ENCODE data around the gene RBM19. TPM values are rescaled to one million over a fixed set of nuclear protein-coding genes. Genes with fewer than 3 reads are reported as not detected.

The RBM19 gene
- total RNA-seq, 1 experiment from 2014 or later, result 35.7 TPM

DNA sequence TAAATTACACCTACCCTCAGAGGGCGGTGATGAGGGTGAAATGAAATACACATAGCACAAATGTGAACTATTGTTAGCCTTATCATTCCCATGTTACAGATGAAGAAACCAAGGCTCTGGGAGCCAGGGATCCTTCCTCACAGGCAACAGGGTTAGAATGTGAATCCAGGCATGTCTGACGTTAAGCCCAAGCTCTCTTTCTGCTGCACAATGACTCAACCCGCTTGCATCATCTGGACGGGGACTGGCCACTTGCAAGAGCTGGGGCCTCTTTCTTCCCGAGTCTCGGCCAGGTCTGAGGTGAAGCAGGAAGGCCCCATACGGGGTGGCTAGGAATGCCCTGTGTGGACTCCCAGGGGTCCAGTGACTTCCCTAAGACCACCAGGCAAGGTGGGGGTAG is 105.2 kb downstream of the RBM19 start:
- CTCF ChIA-PET, result no interaction called here
- POLR2A ChIA-PET, result no interaction called here
- no peaks in the 10 kb centered on the region for H3K9me3 Mint-ChIP-seq (ENCODE audit: unreplicated experiment)
- no peaks in the 10 kb centered on the region for H3K4me1 Mint-ChIP-seq (ENCODE audit: low read depth, unreplicated experiment)
- Histone ChIP-seq H3K9me3 (no peaks in the 10 kb centered on the region), H3K27me3 (replicated peaks; ENCODE audit: control insufficient read depth, insufficient read depth, low read length) (no peaks in the 10 kb centered on the region), H3K4me1 (no peaks in the 10 kb centered on the region), H3K36me3 (ENCODE audit: control insufficient read depth, insufficient read depth, low read length) (peaks cover 1% of the 10 kb centered on the region; the same call in 1 of the 2 replicates), H3K4me3 (ENCODE audit: low read depth, low read length) (no peak overlapping the region)
- peak in 1 of 2 experiments; percentile 20 for DNase-seq
- TF ChIP-seq, protein P1, sequence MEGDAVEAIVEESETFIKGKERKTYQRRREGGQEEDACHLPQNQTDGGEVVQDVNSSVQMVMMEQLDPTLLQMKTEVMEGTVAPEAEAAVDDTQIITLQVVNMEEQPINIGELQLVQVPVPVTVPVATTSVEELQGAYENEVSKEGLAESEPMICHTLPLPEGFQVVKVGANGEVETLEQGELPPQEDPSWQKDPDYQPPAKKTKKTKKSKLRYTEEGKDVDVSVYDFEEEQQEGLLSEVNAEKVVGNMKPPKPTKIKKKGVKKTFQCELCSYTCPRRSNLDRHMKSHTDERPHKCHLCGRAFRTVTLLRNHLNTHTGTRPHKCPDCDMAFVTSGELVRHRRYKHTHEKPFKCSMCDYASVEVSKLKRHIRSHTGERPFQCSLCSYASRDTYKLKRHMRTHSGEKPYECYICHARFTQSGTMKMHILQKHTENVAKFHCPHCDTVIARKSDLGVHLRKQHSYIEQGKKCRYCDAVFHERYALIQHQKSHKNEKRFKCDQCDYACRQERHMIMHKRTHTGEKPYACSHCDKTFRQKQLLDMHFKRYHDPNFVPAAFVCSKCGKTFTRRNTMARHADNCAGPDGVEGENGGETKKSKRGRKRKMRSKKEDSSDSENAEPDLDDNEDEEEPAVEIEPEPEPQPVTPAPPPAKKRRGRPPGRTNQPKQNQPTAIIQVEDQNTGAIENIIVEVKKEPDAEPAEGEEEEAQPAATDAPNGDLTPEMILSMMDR (IDR thresholded peaks at IDR 0.05; ENCODE audit: insufficient read depth in 1 of 2, low read depth in 1 of 2, low read length in 1 of 2, severe bottlenecking in 1 of 2, unreplicated experiment in 1 of 2), result no peak
- intact Hi-C loops (cut with micrococcal nuclease; ENCODE audit: unreplicated experiment), result no loop called here
- H3K36me3 Mint-ChIP-seq (ENCODE audit: insufficient read depth, unreplicated experiment), result peaks cover 6% of the 10 kb centered on the region
- H3K4me3 Mint-ChIP-seq (ENCODE audit: unreplicated experiment), result no peak overlapping the region
- no peaks in the 10 kb centered on the region for H3K27me3 Mint-ChIP-seq (ENCODE audit: insufficient read depth, unreplicated experiment)
- BruUV-seq (replicated peaks), result no TSS peak
- H3K27ac Mint-ChIP-seq (ENCODE audit: unreplicated experiment), result no peak overlapping the region

DNA sequence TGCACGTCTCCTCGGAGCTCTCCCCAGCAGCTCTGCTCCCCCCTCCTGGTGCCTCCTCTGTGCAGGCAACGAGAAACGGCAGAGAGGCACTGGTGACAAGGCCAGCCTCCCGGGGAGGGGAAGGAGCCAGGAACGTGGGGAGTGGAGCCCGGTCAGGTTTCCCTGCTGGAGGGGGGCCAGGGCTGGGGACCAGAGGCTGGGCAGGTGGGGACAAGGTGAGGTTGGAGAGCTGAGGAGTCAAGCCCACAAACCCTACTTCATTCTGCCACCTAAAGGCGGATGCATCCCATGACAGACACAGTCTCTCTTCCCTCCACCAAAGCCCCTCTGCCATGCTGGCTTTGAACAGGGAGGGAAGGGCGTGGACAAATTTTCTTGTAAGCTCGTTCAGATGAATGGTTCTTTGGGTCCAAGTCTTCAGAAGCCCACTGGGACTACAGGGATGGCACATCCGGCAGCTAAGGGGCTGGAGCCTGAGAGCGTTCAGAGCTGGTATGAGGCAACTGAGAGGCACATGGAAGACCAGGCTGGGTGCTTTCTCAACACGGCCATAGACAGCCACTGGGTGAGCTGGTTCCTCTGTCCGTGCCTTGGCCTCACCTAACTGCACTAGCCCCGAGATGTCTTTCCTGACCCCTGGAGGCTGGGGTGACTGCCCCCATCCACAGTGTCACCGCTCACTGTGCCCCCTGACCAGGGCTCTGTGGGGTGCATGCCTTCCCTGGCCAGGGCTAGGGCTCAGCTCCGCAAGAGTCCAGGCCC is 105.9 kb downstream of the RBM19 start:
- TF ChIP-seq, protein P1 (IDR thresholded peaks at IDR 0.05; ENCODE audit: insufficient read depth in 1 of 2, low read depth in 1 of 2, low read length in 1 of 2, severe bottlenecking in 1 of 2, unreplicated experiment in 1 of 2), result peak in 1 of 2 experiments; percentile 23
- no TSS peak for BruUV-seq (replicated peaks)
- intact Hi-C loops (cut with micrococcal nuclease; ENCODE audit: unreplicated experiment), result no loop called here
- Mint-ChIP-seq H3K9me3 (ENCODE audit: unreplicated experiment) (no peaks in the 10 kb centered on the region), H3K36me3 (ENCODE audit: insufficient read depth, unreplicated experiment) (peaks cover 3% of the 10 kb centered on the region), H3K27me3 (ENCODE audit: insufficient read depth, unreplicated experiment) (no peaks in the 10 kb centered on the region), H3K4me1 (ENCODE audit: low read depth, unreplicated experiment) (no peaks in the 10 kb centered on the region), H3K27ac (ENCODE audit: unreplicated experiment) (no peak overlapping the region), H3K4me3 (ENCODE audit: unreplicated experiment) (no peak overlapping the region)
- DNase-seq, result peak in 1 of 2 experiments; percentile 11
- CTCF ChIA-PET, result no interaction called here
- H3K36me3 ChIP-seq (ENCODE audit: control insufficient read depth, insufficient read depth, low read length), result peaks cover 1% of the 10 kb centered on the region; the same call in 1 of the 2 replicates
- POLR2A ChIA-PET, result no interaction called here
- no peak overlapping the region for H3K4me3 ChIP-seq (ENCODE audit: low read depth, low read length)
- H3K4me1 ChIP-seq, result no peaks in the 10 kb centered on the region
- H3K9me3 ChIP-seq, result no peaks in the 10 kb centered on the region
- no peaks in the 10 kb centered on the region for H3K27me3 ChIP-seq (replicated peaks; ENCODE audit: control insufficient read depth, insufficient read depth, low read length)

GRCh38 chr12:113858841-113859386 is 107.2 kb downstream of the RBM19 start:
- Histone ChIP-seq H3K4me1 (no peaks in the 10 kb centered on the region), H3K36me3 (ENCODE audit: control insufficient read depth, insufficient read depth, low read length) (peaks cover 1% of the 10 kb centered on the region; the same call in 1 of the 2 replicates), H3K27me3 (replicated peaks; ENCODE audit: control insufficient read depth, insufficient read depth, low read length) (no peaks in the 10 kb centered on the region), H3K4me3 (ENCODE audit: low read depth, low read length) (no peak overlapping the region), H3K9me3 (no peaks in the 10 kb centered on the region)
- Mint-ChIP-seq H3K9me3 (ENCODE audit: unreplicated experiment) (no peaks in the 10 kb centered on the region), H3K36me3 (ENCODE audit: insufficient read depth, unreplicated experiment) (no peaks in the 10 kb centered on the region), H3K27me3 (ENCODE audit: insufficient read depth, unreplicated experiment) (no peaks in the 10 kb centered on the region), H3K4me1 (ENCODE audit: low read depth, unreplicated experiment) (no peaks in the 10 kb centered on the region), H3K27ac (ENCODE audit: unreplicated experiment) (no peak overlapping the region), H3K4me3 (ENCODE audit: unreplicated experiment) (no peak overlapping the region)
- POLR2A ChIA-PET, result no interaction called here
- BruUV-seq (replicated peaks), result no TSS peak
- DNase-seq, result no peak
- TF ChIP-seq, protein P1 (IDR thresholded peaks at IDR 0.05; ENCODE audit: insufficient read depth in 1 of 2, low read depth in 1 of 2, low read length in 1 of 2, severe bottlenecking in 1 of 2, unreplicated experiment in 1 of 2), result no peak
- intact Hi-C loops (cut with micrococcal nuclease; ENCODE audit: unreplicated experiment), result no loop called here
- CTCF ChIA-PET, result no interaction called here

Data from Caco-2 (cell line).